ENCODE measurements around the gene GALM.
A peak's percentile ranks its signal among the peaks of the same experiment; 100 is the strongest.
"Not testable (repeated sequence)": the region's sequence is repeated elsewhere in the genome, so short reads cannot be mapped to it uniquely, and the experiment has no call there.

The GALM gene

GRCh38 chr2:38737000-38737698, 71.2 kb downstream of the GALM start:
- DNase-seq (ENCODE audit: low read depth in 4 of 4, low spot score in 1 of 4) = not testable (repeated sequence)

DNA sequence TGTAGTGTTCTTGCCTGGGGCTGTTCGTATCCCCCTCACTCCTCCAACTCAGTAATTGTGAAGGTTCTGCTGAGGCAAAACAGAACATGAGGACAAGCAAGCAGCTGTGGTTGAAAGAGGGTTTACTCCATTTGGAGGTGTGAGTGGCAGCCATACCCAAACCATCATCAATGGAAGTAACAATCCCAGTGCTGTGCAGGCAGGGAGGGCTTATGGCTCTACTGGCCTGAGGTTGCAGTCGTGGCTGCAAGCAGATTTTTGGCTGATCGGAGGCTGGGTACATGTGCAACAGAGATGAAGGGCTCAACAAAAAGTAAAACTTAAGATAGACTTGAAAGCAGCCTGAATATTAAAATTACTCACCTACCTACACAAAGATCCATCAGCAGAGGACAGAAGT, 72.0 kb downstream of the GALM start:
- no peak for DNase-seq (ENCODE audit: low read depth in 4 of 4, low spot score in 1 of 4)

DNA sequence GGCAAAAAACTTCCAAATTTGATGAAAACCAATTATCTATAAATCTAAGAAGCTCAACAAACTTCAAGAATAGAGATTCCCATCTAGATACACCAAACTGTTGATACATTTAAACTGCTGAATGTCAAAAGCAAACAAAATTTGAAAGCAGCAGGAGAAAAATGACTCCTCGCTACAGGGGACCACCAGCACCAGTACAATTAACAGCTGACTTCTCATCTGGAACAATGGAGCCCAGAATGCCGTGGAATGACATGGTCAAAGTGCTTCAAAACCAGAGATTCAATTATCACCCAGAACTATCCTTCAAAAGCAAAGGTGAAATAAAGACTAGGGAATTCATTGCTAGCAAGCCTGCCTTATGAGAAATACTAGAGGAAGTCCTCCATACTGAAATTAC, 73.6 kb downstream of the GALM start:
- DNase-seq (ENCODE audit: low read depth in 4 of 4, low spot score in 1 of 4) = no peak

- no peak for DNase-seq (ENCODE audit: low read depth in 4 of 4, low spot score in 1 of 4)
These were observed 75.2 kb downstream of the GALM start for GRCh38 chr2:38740851-38741731.

DNA sequence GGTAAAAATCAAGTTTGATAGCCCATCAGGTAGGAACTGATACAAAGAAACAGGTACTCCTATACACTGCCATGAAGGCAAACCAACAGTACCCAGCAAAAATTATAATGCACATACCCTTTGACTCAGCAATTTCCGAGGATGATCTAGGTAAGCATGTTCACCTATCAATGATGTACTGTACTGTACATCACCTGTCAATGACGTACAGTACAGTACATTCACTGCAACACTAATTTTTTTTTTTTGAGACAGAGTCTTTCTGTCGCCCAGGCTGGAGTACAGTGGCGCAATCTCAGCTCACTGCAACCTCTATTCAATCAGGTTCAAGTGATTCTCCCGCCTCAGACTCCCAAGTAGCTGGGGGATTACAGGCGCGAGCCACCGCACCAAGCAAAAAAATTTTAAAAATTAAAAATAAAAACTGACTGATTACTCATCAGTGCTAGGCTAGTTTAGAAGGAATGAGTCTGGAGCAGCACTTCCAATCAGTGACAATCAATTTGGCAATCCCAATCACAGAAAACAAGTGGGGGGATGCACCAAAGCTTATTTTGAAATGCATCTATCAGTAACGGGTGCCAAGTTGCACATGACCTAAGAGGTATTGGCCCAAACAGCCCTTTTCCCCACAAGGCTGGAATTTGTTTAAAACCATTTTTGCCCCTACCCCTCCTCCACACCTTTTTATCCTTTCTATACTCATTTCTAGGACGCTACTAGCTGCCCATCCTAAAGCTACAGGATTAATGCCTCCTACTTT, 77.1 kb downstream of the GALM start:
- no peak for DNase-seq (ENCODE audit: low read depth in 4 of 4, low spot score in 1 of 4)

- DNase-seq (ENCODE audit: low read depth in 4 of 4, low spot score in 1 of 4) = no peak
These were observed 77.9 kb downstream of the GALM start for GRCh38 chr2:38743672-38744398.

- no peak for DNase-seq (ENCODE audit: low read depth in 4 of 4, low spot score in 1 of 4)
These were observed 78.5 kb downstream of the GALM start for GRCh38 chr2:38744399-38744780.

DNA sequence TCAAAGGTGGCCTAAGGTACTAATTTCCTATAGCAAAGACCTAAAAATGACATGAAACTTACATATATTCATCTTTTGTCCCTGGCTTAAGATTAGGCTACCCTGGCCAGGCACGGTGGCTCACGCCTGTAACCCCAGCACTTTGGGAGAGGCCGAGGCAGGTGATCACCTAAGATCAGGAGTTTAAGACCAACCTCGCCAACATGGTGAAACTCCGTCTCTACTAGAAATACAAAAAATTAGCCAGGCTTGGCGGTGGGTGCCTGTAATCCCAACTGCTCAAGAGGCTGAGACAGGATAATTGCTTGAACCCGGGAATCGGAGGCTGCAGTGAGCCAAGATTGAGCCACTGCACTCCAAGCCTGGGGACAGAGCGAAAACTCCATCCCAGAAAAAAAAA, 79.4 kb downstream of the GALM start:
- DNase-seq (ENCODE audit: low read depth in 4 of 4, low spot score in 1 of 4) = no peak

GRCh38 chr2:38747007-38747424, 81.1 kb downstream of the GALM start:
- DNase-seq (ENCODE audit: low read depth in 4 of 4, low spot score in 1 of 4) = no peak

DNA sequence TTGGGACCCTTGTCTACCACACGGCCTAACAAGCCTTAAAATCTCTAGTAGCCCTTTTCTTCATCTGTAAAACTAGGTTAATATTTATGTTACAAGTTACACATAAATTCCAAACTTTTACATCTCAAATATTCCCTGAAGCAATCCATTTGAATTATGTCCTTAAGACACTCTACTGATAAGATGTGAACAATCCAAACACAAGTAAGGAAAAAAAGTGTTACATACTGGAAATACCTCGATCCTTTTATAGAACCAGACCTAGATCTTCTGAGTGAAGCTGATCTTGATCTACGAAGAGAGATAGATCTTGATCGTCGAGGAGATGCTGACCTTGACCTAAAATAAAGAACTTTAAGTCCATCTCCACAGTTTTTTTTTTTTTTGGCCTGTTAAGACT, 81.9 kb downstream of the GALM start:
- no peak for DNase-seq (ENCODE audit: low read depth in 4 of 4, low spot score in 1 of 4)

DNA sequence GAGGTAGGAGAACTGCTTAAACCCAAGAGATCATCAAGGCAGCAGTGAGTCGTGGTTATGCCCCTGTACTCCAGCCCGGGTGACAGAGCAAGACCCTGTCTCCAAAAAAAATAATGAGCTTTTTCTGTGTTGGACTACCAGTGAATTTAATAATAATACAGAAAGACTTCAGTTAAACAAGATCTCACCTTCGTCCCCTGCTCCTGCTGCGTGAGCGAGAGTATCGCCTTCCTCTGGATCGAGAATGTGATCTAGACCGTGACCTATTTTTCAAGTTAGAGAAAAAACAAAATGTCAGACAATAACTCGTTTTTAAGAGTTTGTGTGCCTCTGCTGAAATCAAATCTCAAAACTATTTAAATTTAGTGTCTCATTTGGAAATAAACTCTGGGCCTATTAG, 82.5 kb downstream of the GALM start:
- DNase-seq (ENCODE audit: low read depth in 4 of 4, low spot score in 1 of 4) = no peak

GRCh38 chr2:38748943-38749804, 83.3 kb downstream of the GALM start:
- DNase-seq (ENCODE audit: low read depth in 4 of 4, low spot score in 1 of 4) = no peak

- peak in 3 of 4 experiments; percentile 26 to 30 (median 26) for DNase-seq (ENCODE audit: low read depth in 4 of 4, low spot score in 1 of 4)
These were observed 84.3 kb downstream of the GALM start for GRCh38 chr2:38750011-38750890.

GRCh38 chr2:38750891-38751595, 85.1 kb downstream of the GALM start, which contains the start of gene SRSF7:
Gene SRSF7, minus strand, starts transcription at chr2:38751361. Its CDS starts 105 bp downstream, at chr2:38751256.
- peak; percentile 93 to 99 (median 96) for DNase-seq (ENCODE audit: low read depth in 4 of 4, low spot score in 1 of 4)

DNA sequence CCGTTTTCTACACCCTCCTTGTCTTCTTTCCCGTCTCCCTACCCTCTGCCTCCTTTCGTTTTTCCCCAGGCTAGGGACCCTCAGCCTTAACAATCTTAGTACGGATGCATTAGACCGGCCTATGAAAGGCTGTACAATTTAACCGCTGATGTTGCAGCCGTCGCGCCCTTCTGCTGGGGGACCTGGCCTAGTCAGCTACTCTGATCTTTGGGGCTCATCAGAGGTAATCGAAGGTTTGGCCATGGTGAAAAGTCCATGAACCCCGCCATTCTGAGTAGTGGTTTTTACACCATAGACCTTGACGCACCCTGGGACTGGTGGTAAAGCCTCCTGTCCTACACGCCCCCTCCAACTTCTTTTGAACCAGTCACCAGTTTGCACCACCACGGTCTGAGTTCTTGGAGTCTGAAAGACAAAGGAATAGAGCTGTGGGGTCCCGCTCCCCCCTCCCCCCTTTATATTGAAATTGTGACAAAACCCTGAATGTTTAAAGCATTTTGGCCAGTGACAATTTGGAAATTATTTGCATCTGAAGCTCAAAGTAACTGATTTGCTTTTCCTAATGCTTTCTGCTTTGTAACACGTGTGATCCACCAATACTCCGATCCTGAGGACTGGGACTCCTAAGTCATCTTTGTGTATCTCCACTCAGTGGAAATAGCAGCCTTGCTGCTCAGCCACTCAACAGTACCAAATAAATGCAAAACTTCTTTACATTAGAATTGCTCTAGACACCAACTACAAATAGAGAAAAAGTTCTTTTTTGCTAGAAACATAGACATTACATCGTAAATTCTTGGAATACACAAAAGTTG, 85.9 kb downstream of the GALM start:
- no peak for DNase-seq (ENCODE audit: low read depth in 4 of 4, low spot score in 1 of 4)

GRCh38 chr2:38754049-38754448, 88.1 kb downstream of the GALM start:
- DNase-seq (ENCODE audit: low read depth in 4 of 4, low spot score in 1 of 4) = no peak

DNA sequence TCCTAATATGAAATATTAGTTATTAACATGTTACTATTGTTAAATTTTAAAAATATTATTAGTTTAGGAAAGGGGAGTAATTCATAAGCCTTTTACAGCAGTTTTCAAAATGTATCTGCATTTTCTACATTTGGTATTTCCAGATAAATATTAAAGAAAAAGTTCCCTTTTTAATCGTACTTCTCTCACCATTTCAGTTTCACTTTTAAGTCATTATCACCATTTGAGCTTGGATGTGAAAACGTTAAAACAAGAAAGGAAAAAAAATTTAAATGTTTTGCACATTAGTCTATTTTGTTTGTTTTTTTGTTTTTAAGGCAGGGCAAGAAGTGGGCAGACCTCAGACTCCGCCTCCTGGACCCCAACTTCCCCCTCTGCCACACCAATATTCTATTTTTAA, 88.6 kb downstream of the GALM start:
- no peak for DNase-seq (ENCODE audit: low read depth in 4 of 4, low spot score in 1 of 4)

DNA sequence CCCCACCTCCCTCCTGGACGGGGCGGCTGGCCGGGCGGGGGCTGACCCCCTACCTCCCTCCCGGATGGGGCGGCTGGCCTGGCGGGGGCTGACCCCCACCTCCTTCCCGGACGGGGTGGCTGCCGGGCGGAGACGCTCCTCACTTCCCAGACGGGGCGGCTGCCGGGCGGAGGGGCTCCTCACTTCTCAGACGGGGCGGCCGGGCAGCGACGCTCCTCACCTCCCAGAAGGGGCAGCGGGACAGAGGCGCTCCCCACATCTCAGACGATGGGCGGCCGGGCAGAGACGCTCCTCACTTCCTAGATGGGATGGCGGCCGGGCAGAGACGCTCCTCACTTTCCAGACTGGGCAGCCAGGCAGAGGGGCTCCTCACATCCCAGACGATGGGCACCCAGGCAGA, 90.0 kb downstream of the GALM start:
- not testable (repeated sequence) for DNase-seq (ENCODE audit: low read depth in 4 of 4, low spot score in 1 of 4)

Measured in stimulated activated CD4-positive, alpha-beta T cell treated with anti-CD3 and anti-CD28 coated beads, Interleukin-1b, Interleukin-23, amount 100 ng/mL, for 24 hours (primary cell).